T follicular helper cell (primary cell): ENCODE results near the gene TECTB.

Experiments
- DNase-seq: peaks from one replicate; pipeline ENCODE4 v3.0.0-alpha.2; 2020; ENCODE audit warnings: low read depth

The TECTB gene

DNA sequence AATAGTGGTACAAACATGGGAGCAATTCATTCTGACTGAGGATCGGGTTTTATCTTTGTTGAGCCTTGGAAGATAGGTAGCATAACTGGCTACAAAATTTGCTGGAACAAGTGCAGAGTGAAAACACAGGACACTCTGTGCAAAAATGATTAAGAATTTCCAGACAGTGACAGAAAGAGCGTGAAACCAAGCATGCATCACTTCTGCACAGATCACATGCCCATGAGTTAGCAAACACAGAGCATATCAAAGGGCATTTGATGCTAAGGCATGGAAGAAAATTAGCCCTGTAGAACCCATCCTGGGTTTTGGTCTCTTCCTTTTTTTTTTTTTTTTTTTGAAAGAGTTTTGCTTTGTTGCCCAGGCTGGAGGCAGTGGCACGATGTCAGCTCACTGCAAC, 28.3 kb downstream of the TECTB start:
- no peak for DNase-seq

- no peak for DNase-seq
Observed at GRCh38 chr10:112313234-112313633, 30.0 kb downstream of the TECTB start.

GRCh38 chr10:112313911-112314310, 30.7 kb downstream of the TECTB start:
- DNase-seq, result no peak

GRCh38 chr10:112314822-112315474, 31.7 kb downstream of the TECTB start:
- peak; percentile 56 for DNase-seq

- no peak for DNase-seq
Observed at GRCh38 chr10:112327678-112328077, 44.5 kb downstream of the TECTB start.

- DNase-seq, result no peak
Observed at GRCh38 chr10:112330162-112330561, 47.0 kb downstream of the TECTB start.

GRCh38 chr10:112330607-112331160, 47.5 kb downstream of the TECTB start:
- DNase-seq, result no peak

- DNase-seq, result no peak
Observed at GRCh38 chr10:112332022-112332421, 48.8 kb downstream of the TECTB start.

GRCh38 chr10:112332509-112333228, 49.5 kb downstream of the TECTB start:
- no peak for DNase-seq

DNA sequence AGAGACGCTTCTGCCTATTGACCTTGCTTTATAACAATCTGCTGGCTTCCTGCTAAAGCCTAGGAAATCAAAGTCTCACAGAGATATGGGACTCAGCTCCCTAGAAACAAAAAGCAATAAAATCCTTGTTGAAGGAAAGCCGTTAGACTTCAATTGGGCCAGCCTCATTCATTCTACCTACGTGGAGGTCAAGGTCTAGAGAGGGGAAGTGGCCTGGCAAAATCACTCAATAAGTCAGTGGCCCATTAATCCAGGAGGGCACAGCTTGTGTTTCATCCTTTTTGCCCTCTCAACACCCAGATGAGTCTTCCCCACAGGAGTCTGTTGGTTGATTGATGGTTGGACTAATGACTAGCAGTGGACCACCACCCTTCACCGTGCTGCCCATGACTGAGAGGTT, 50.3 kb downstream of the TECTB start:
- no peak for DNase-seq

GRCh38 chr10:112335111-112335867, 52.1 kb downstream of the TECTB start:
- DNase-seq, result no peak

GRCh38 chr10:112335868-112336265, 52.7 kb downstream of the TECTB start:
- DNase-seq, result no peak

DNA sequence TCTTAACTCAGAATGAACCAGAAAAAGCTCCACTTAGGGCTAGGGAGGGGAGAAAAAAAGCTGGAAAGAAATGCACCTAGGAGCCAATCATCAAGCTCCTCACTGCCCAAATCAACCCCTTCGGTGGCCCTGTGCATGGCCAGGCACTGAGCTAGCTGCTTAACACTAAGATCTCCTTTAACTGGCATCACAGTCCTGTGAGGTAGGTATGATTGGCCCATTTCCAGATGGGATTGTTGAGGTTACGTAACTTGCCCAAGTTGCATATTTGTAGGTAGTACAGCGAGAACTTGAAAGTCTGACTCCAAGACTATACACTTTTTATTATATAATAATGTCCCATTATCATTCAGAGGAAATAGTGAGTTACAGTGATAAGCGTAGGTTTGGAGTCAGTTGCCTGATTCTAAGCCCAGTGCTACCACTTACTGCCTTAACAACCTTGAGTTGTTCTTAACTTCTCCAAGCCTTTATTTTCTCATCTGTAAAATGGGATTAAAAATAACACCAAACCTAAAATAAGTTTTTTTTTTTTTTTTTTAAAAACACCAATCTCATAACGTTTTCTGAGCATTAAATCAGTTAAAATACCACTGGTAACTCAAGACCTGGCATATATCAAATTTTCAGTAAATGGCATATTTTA, 53.5 kb downstream of the TECTB start:
- no peak for DNase-seq

DNA sequence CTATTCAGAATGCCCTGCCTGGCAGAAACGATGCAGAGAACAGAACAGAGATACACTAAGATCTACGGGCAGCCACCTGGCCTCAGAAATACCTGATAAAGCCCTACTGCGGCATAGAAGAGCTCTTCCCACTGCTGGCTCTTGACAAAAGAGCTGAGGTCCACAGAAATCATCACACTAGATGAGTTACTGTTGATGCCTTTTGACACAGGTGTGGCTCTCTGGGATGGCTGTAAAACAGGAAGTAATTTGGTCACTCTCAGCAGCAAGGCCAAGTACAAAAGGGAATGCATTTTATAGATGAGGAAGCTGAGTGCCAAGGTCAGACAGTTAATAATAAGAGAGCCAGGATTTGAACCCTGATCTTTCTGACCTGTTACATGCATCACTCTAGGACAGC, 55.8 kb downstream of the TECTB start:
- no peak for DNase-seq

GRCh38 chr10:112340601-112341000, 57.4 kb downstream of the TECTB start:
- DNase-seq, result no peak

GRCh38 chr10:112343056-112343806, 60.0 kb downstream of the TECTB start:
- DNase-seq, result no peak

- DNase-seq, result no peak
Observed at GRCh38 chr10:112344261-112344660, 61.1 kb downstream of the TECTB start.

GRCh38 chr10:112345202-112345601, 62.0 kb downstream of the TECTB start:
- no peak for DNase-seq

DNA sequence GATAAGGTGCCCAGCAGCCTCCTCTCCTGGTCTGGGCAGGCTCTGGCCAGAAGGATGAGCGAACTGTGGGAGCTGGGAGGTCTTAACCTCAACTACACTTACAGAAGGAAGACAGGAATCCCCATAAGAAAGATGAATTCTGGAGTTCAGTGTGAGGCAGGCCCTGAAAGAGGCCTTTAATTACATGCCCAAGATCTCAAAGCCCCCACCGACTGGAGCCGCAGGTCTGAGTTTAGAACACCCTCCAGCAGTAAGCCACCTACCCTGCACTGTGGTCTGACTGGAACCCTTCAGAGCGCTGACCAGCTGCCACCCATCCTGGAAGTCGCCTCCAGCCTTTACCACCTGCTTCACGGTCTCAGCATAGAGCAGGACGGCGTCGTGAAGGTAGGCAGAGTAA, 62.5 kb downstream of the TECTB start:
- DNase-seq, result no peak

DNA sequence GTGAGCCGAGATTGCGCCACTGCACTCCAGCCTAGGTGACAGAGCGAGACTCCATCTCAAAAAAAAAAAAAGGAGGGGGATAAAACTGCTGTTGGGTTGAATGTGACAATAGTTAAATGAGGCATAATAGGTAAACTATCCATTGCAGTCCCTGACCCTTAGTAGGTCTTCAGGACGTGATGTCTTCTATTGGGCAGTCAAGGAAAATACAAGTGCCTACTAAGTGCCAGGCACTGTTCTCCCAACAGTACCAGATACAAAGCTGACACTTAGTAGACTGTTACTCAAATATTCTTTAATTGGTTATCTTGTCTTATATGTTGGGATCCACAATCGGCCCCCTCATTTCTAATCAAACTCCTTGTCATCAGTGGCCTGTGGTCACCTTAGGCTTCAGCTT, 63.6 kb downstream of the TECTB start:
- no peak for DNase-seq
